Globus pallidus (tissue), 1 donor: ENCODE results near the gene CEP104.

Experiments used
- DNase-seq: peaks from one replicate; pipeline ENCODE4 v3.0.0-alpha.2; 2015; ENCODE audit warnings: low spot score

The CEP104 gene

DNA sequence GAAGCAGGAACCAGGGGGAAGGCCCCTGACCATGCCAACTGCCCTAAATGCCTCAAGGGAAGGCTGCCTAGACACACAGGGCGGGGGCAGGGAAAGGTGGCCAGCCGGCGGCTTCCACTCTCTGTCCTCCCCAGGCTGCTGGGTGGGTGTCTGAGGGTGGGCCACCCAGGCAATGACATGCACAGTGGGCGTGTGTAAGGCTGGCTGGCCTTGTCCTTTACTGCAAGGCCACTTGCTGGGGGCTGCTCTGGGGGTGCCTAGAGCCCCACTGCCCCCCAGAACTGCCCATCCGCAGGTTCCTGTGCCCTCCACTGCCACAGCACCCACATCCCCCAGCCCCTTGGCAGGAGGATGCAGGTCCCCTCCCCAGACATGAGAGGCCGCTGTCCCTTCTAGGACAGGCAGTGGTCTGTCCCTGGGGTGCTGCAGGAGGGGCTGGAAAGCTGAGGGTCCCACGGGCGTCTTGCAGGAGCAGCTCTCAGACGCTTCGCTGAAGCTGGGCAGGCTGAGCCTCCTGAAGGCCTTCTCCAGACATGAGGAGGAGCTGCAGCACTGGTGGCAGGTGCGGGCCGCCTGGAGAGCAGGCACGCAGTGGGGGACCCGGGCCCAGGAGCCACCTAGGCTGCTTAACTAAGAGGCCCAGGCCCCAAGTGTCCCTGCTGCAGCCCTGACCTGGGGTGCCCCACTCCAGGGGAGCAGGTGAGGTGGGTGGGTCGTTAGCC lies 94.7 kb downstream of the CEP104 start:
- DNase-seq: no peak
